Vagina (tissue), 2 donors: ENCODE results near the gene RCAN1.

Experiments used
- POLR2A ChIP-seq, 2 donors: fragments of 450-650 bp; IDR thresholded peaks; one replicate each; pipeline ENCODE4 v1.6.1; 2017; ENCODE audit warnings: antibody characterized with exemption in 2 of 2, mild to moderate bottlenecking in 2 of 2, moderate library complexity in 2 of 2
- TF ChIP-seq, protein P1 (sequence below), 3 experiments: fragments of 450-650 bp in 2 of 3; fragments of 200-600 bp in 1 of 3; sonication (generic) in 1 of 3; IDR thresholded peaks; one replicate each; pipeline ENCODE4 v1.5.1; 2017 to 2019; ENCODE audit warnings: antibody characterized with exemption in 3 of 3, mild to moderate bottlenecking in 2 of 3, moderate library complexity in 2 of 3

DNA sequence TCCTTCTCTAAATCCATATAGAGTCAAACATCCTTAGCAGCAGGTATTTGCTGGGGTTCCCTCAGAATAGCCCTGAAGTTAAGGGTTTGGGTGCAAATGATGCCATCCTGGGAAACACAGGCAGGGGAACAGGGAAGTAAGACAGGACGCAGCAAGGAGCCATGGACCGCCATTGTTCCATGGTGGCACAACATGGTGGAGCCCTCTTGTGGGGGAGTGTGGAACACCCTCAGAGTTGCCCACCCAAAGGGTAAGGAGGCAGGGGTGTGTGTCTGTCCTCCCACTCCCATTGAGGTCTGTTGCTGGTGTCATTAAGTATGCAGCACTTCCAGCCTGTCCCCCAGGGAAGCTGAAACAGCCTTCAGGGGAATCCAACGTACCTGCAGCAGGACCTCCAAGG is 20.4 kb upstream of the RCAN1 start:
- TF ChIP-seq, protein P1, sequence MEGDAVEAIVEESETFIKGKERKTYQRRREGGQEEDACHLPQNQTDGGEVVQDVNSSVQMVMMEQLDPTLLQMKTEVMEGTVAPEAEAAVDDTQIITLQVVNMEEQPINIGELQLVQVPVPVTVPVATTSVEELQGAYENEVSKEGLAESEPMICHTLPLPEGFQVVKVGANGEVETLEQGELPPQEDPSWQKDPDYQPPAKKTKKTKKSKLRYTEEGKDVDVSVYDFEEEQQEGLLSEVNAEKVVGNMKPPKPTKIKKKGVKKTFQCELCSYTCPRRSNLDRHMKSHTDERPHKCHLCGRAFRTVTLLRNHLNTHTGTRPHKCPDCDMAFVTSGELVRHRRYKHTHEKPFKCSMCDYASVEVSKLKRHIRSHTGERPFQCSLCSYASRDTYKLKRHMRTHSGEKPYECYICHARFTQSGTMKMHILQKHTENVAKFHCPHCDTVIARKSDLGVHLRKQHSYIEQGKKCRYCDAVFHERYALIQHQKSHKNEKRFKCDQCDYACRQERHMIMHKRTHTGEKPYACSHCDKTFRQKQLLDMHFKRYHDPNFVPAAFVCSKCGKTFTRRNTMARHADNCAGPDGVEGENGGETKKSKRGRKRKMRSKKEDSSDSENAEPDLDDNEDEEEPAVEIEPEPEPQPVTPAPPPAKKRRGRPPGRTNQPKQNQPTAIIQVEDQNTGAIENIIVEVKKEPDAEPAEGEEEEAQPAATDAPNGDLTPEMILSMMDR (IDR thresholded peaks at IDR 0.05) = no peak
- no peak for TF ChIP-seq POLR2A (IDR thresholded peaks at IDR 0.05)
